Ishikawa (cell line): Measurements from ENCODE around the gene THAP3.

Experiments used
- CEBPB ChIP-seq: IDR thresholded peaks from 2 replicates; pipeline ENCODE4 v1.6.1; 2012
- CREB1 ChIP-seq: IDR thresholded peaks from 2 replicates; pipeline ENCODE4 v1.6.1; 2012; ENCODE audit warnings: low read depth
- EGR1 ChIP-seq: IDR thresholded peaks from 2 replicates; pipeline ENCODE4 v1.6.1; 2012
- EP300 ChIP-seq: IDR thresholded peaks from 2 replicates; pipeline ENCODE4 v1.6.1; 2012; ENCODE audit warnings: borderline replicate concordance
- FOXM1 ChIP-seq: IDR thresholded peaks from 2 replicates; pipeline ENCODE4 v1.6.1; 2012; ENCODE audit warnings: low read depth, borderline replicate concordance
- NFIC ChIP-seq: IDR thresholded peaks from 2 replicates; pipeline ENCODE4 v1.6.1; 2012
- RAD21 ChIP-seq: IDR thresholded peaks from 2 replicates; pipeline ENCODE4 v1.6.1; 2012; ENCODE audit warnings: low read depth
- TAF1 ChIP-seq: IDR thresholded peaks from 2 replicates; pipeline ENCODE4 v1.6.1; 2012; ENCODE audit warnings: low read depth, mild to moderate bottlenecking
- TCF12 ChIP-seq: IDR thresholded peaks from 2 replicates; pipeline ENCODE4 v1.6.1; 2012; ENCODE audit warnings: low read depth
- TEAD4 ChIP-seq: IDR thresholded peaks from 2 replicates; pipeline ENCODE4 v1.6.1; 2012
- YY1 ChIP-seq: IDR thresholded peaks from 2 replicates; pipeline ENCODE4 v1.6.1; 2012; ENCODE audit warnings: low read depth
- ZBTB7A ChIP-seq: IDR thresholded peaks from 2 replicates; pipeline ENCODE4 v1.6.1; 2012; ENCODE audit warnings: low read depth
- TF ChIP-seq, protein P1 (sequence below): IDR thresholded peaks from 2 replicates; pipeline ENCODE4 v1.6.1; 2012
- TF ChIP-seq, protein P2 (sequence below): IDR thresholded peaks from 2 replicates; pipeline ENCODE4 v1.6.1; 2012; ENCODE audit warnings: low read depth, mild to moderate bottlenecking
- TF ChIP-seq, protein P3 (sequence below): IDR thresholded peaks from 2 replicates; pipeline ENCODE4 v1.6.1; 2012

Gene THAP3

DNA sequence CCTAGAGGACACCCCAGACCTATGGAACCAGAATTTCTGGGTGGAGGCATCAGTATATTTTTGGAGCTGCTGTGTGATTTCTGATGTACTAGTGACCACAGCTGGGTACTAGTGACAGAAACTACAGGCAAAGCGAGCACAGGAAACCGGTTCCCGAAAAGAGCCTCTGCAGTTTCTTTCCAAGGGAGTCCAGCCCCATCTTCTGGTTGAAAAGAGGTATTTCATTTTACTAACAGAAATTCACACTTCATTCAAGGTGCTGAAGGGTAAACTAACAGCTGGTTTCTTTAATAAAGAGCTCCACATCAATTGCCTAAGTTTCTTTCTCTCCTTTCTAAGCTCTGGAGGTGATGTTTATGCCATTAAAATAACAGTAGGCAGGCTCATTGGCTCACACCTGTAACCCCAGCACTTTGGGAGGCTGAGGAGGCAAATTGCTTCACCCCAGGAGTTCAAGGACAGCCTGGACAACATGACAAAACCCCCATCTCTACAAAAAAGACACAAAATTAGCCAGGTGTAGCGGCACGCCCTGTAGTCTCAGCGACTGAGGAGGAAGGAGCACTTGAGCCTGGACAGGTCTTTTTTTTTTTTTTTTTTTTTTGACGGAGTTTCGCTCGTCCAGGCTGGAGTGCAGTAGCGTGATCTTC lies 22.0 kb downstream of the THAP3 start:
- peak; percentile 61 for TF ChIP-seq RAD21
- no peak for TF ChIP-seq ZBTB7A

GRCh38 chr1:6648556-6648955 lies 23.9 kb downstream of the THAP3 start:
- TF ChIP-seq, protein P1, sequence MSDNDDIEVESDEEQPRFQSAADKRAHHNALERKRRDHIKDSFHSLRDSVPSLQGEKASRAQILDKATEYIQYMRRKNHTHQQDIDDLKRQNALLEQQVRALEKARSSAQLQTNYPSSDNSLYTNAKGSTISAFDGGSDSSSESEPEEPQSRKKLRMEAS: no peak
- TF ChIP-seq, protein P2, sequence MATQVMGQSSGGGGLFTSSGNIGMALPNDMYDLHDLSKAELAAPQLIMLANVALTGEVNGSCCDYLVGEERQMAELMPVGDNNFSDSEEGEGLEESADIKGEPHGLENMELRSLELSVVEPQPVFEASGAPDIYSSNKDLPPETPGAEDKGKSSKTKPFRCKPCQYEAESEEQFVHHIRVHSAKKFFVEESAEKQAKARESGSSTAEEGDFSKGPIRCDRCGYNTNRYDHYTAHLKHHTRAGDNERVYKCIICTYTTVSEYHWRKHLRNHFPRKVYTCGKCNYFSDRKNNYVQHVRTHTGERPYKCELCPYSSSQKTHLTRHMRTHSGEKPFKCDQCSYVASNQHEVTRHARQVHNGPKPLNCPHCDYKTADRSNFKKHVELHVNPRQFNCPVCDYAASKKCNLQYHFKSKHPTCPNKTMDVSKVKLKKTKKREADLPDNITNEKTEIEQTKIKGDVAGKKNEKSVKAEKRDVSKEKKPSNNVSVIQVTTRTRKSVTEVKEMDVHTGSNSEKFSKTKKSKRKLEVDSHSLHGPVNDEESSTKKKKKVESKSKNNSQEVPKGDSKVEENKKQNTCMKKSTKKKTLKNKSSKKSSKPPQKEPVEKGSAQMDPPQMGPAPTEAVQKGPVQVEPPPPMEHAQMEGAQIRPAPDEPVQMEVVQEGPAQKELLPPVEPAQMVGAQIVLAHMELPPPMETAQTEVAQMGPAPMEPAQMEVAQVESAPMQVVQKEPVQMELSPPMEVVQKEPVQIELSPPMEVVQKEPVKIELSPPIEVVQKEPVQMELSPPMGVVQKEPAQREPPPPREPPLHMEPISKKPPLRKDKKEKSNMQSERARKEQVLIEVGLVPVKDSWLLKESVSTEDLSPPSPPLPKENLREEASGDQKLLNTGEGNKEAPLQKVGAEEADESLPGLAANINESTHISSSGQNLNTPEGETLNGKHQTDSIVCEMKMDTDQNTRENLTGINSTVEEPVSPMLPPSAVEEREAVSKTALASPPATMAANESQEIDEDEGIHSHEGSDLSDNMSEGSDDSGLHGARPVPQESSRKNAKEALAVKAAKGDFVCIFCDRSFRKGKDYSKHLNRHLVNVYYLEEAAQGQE: no peak
- TF ChIP-seq TCF12 (no peak), FOXM1 (no peak), ZBTB7A (no peak)

- TF ChIP-seq ZBTB7A (no peak), YY1 (no peak), EGR1 (no peak)
- TF ChIP-seq, protein P3, sequence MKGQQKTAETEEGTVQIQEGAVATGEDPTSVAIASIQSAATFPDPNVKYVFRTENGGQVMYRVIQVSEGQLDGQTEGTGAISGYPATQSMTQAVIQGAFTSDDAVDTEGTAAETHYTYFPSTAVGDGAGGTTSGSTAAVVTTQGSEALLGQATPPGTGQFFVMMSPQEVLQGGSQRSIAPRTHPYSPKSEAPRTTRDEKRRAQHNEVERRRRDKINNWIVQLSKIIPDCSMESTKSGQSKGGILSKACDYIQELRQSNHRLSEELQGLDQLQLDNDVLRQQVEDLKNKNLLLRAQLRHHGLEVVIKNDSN: no peak
Measured at GRCh38 chr1:6651909-6652308, 27.2 kb downstream of the THAP3 start.

GRCh38 chr1:6652986-6653385 lies 28.3 kb downstream of the THAP3 start:
- TF ChIP-seq EP300 (no peak), ZBTB7A (no peak), CREB1 (no peak), NFIC (no peak), FOXM1 (no peak), RAD21 (no peak), TEAD4 (no peak), TCF12 (no peak), CEBPB (no peak), TAF1 (no peak), YY1 (no peak), EGR1 (no peak)
- TF ChIP-seq, protein P1: no peak
- TF ChIP-seq, protein P3: no peak
- TF ChIP-seq, protein P2: no peak

DNA sequence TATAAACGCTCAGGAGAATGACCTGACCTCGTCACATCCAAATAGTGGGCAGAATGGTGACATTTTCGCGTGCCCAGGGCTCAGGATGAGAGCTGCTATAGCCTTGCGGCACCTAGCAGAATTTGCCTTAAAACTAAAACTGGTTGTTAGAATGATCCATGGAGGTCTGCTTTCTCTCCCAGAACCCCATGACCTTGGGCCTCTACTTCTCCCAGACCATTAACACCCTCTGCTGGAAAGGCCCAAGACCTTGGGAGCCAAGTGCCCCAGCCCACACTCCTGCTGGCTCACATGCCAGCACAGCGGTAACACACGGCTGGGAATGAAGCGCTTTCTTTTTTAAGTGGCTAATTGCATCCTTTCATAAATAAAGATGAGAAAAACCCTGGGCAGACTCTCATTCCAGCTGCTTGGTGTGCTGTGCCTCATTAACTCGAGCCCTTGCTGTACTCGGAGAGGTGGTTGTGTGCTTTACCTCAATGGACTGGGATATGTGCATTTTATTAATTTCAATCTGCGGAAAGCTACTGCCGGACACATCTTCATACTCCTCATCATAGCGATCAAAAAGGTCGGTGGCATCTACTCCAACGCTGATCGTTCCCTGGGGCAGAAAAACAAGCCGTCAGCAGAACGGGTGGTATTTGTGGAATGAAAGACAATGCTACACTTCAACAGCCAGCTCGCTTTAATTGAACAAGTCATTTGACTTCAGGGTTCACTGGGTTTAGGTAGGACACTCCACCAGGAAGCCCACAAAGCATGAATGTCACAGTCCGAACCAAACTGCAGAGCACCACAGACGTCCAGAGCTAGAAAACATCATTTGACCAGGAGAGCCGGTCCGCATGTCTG lies 29.0 kb downstream of the THAP3 start:
- TF ChIP-seq TCF12 (no peak), FOXM1 (no peak), YY1 (no peak), RAD21 (no peak), TEAD4 (no peak), ZBTB7A (no peak), NFIC (no peak), CEBPB (no peak), EGR1 (no peak), TAF1 (no peak)
- TF ChIP-seq, protein P2: no peak
- TF ChIP-seq, protein P1: no peak
